Stimulated activated CD8-positive, alpha-beta memory T cell treated with anti-CD3 and anti-CD28 coated beads, Interleukin-12 subunit alpha, Interleukin-12 subunit beta, amount 100 ng/mL, for 24 hours (primary cell): Measurements from ENCODE around the gene SLC35E1.
A peak's percentile ranks its signal among the peaks of the same experiment; 100 is the strongest.

ENCODE experiments used
- DNase-seq: peaks from one replicate; pipeline ENCODE4 v3.0.0-alpha.2; 2020; ENCODE audit errors: extremely low read depth

Gene SLC35E1

DNA sequence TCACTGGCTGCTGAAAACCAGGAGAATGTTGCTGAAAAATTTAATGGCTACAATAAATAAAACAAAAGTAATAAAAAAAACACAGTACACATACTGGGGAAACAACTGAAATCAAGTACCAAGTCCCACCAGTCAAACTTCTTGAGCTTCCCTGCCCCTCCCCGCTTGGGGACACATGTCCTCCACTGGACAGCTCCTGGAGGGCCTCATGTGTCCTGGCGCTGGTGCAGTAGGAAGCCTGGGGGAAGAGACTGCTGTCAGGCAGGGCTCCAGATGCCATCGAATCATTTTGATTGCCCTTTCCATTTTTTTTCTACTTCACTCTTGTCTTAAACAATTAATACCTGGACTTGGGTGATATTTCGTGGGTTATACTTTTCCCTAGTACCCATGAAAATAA is 26.6 kb upstream of the SLC35E1 start:
- no peak for DNase-seq

DNA sequence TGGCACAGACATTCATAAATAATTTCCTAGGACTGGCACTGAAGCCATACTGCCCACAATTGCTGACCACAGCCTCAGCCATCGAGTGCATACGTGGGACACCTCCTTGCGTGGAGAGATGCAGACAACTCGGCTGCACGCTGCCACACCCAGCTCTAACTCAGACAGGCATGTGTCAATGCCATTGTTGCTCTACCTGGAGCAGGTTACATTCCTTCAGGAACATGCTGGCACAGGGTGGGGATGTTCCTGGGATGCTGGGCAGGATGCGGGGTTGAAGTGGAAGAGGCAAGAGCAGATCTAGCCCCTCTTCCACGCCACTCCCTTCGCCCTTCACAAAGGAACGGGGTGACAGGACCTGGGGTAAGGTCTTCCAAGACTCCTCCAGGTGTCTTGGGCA is 24.2 kb upstream of the SLC35E1 start:
- DNase-seq = no peak

DNA sequence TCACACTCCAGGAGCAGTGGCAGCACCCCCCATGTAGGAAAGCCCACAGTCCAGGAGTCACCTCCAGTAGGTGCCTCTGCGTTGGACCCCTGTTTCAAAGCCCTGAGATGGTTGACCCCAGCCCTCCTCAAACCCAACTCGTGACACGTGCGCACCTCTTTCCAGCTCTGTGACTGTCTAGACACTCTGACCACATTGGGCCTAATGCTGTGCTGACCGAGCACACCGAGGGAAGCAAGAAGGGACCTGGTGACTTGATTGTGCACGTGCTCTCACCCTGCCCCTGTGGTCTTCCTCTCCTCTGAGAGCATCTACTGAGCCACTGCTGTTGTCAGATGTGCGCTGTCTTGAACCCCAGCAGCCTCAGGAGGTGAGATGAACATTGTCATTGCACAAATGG is 22.9 kb upstream of the SLC35E1 start:
- DNase-seq = no peak

- DNase-seq = no peak
These were observed 22.5 kb upstream of the SLC35E1 start for GRCh38 chr19:16594681-16595091.

GRCh38 chr19:16594131-16594586 is 21.9 kb upstream of the SLC35E1 start:
- no peak for DNase-seq

- no peak for DNase-seq
These were observed 21.0 kb upstream of the SLC35E1 start for GRCh38 chr19:16593181-16593580.

DNA sequence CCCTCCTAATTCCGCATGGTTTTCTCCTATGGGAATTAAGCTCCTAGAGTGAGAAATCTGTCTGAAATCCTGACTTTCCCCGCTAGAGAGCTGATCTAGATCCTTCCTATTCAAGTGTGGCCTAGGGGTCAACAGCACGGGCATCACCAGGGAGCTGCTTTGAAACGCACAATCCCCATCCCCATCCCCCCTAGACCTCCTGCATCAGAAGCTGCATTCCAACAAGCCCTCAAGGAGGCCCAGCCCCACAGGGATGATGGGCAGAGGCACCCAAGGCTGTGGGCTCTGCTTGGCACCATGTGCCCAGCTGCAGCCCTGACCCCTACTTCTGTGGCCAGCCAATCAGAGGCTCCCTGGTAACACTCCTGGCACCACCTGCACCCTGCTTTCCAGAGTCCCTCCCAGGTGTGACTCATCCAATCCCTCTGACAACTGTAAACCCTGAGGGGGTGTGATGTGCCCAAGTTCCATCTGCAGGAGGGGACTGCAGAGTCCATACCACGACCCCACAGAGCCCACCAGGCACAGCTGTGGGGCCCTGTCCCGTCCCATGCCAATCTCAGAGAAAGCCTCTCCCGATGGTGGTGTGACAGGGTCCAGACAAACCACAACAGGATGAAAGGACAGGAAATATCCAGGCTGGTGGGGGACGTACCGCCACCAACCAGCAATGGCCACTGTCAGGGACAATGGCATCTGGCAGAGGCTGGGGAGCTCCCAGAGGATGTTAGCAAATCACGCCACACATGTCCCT is 19.8 kb upstream of the SLC35E1 start:
- DNase-seq = no peak

- no peak for DNase-seq
These were observed 18.9 kb upstream of the SLC35E1 start for GRCh38 chr19:16590876-16591802.

DNA sequence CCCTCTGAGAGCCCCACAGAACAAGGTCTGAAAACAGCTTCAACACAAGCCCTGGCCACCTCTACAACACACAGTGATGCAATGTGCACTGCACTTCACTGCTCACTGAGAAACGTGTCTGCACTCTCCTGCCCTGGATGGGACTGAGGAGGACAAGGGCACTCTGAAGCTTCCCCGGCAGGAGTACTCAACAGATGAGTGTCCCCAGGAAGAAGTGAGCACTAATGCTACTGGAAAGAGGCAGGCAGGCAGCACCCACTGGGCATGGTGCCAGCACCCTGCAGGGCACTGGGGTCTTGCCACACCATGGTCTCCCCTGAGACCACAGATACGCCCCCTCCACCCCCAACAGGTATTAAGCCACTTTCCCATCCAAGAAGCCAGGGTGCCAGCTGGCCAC is 17.7 kb upstream of the SLC35E1 start:
- no peak for DNase-seq

GRCh38 chr19:16588824-16589577 is 16.8 kb upstream of the SLC35E1 start:
- DNase-seq = no peak

- DNase-seq = no peak
These were observed 15.9 kb upstream of the SLC35E1 start for GRCh38 chr19:16587833-16588823.

DNA sequence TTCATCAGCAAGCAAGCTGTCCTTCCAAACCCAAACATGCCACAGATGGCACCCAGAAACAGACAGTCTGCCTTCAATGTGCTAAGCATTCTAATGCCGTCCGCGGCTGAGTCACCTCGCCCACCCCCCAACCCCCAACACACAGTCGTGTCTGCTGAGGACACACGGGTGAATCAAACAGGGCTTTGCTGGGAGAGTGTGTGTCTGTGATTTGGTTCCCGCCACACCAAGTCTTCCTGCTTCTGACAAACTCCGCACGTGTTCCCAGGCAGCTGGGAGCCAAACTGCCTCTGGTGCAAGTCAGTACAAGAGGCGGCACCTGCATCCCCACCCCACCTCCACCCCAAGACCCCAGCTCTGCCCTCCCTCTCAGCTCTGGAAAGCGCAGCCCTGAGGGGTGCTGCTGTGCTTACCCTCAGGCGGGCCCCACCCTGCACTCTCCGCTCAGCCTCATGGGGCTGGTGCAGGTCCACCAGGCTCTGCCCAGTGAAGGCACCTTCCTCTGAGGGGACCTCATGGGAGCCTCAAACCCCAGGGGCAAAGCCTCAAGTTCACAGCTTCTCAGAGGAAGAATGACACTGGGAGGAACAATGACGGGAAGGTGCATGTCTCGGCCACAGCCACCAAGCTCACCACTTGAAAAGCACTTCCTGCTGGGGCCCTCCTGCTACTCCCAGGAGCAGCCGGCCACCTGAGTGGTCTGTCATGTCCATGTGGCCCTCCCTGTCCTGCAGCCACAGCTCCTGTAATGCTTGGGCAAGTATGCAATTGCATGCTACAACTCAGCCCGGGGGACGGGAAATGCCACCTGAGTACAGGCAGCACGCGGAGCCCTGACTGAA is 15.0 kb upstream of the SLC35E1 start:
- no peak for DNase-seq

DNA sequence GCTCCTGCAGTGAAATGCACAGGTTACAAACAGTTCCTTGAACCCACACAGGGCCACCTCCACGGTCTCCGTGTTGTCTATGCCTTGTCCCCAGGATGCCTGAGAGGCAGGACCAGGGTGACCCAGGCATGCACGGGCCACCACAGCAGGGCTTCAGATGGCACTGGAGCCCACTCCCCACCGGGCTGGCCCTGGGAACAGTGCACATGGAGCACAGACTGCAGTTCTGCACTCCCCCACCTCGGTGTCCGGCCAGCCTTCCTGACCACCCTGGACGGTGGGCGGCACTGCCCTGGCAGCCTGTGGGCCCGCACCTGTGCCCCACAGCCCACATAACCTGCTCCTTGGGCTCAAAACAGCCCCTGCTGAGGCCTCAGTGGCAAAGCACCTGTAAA is 14.3 kb upstream of the SLC35E1 start:
- DNase-seq = no peak

DNA sequence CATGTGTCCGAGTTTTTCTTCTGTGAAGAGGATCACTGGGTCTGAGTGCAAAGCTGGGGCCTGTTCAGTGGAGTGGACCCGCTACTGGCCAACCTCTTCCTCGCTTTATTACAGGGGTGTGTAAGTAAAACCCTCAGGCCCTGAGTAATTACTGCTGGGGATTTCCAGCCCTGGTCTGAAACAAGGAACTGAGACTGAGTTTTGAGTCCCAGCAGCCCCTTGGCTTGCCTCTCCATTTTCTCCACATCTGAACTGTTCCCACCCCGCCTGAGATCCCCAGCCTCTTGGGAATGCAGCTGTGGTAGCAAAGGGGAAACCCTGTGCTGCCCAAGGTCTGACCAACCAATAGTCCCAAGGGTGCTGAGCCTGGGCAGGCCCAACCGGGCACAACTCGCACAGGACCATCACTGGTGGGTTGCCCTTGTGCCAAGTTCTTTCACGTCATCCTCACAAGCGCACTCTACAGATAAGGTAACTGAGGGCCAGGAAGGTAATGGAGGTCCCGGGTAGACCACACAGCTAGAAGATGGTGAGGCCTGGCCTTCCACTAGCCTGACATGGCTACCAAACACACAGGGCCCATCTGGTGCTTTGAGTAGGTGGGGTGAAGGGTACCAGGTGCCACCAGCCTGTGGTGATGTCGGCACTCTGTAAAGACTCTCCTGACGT is 13.7 kb upstream of the SLC35E1 start:
- no peak for DNase-seq

- DNase-seq = no peak
These were observed 13.0 kb upstream of the SLC35E1 start for GRCh38 chr19:16585094-16585801.

GRCh38 chr19:16584248-16585093 is 12.3 kb upstream of the SLC35E1 start:
- peak; percentile 65 for DNase-seq

DNA sequence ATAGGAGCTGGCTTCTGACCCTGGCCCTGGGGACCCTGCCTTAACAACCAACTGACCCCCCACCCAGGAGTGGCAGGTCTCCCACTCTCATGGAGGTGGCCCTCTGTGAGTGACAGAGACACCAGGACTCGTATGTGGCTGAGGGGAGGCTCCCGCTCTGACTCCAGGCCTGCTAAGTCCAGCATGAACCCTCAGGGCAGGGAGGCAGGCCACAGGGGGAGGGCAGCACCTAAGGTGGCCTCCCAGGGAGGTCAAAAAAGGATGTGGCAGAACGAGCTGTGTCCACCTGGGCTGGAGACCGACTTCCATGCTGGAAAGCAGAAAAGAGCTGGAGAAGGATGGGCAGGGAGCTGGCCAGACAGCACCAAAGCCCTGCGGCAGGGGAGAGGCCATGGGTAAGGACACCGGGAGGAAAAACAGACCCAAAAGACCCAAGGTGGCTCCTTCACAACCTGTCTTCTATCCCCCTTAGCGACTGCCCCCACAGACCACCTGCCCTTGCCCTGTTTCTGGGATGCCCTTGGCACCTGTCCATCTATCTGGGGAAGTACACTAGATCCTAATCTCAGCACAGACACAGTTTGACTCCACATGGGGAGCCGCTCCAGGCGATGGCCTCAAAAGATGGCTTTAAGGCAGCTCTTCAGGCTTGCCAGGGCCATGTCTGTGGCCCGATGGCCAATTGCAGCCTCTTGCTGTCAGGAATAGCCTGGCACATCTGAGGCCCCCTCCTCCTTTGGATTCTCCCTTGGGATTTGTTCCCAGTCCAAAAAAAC is 10.5 kb upstream of the SLC35E1 start:
- DNase-seq = no peak
